Breast epithelium (tissue), 4 donors: Measurements from ENCODE around the gene PEAK1. TPM values are rescaled to one million over a fixed set of nuclear protein-coding genes. Genes with fewer than 3 reads are reported as not detected.

Experiments
- DNase-seq, 2 donors: peaks; one replicate each; pipeline ENCODE4 v3.0.0-alpha.2; 2019; ENCODE audit warnings: low spot score in 2 of 2
- H3K27ac ChIP-seq, 2 donors: fragments of 200-600 bp; sonication (generic) in 1 of 2; one replicate each; pipeline ENCODE4 v1.5.1; 2016 to 2019; ENCODE audit warnings: mild to moderate bottlenecking in 1 of 2
- H3K27me3 ChIP-seq, 2 donors: fragments of 200-600 bp; sonication (generic) in 1 of 2; one replicate each; pipeline versions ENCODE4 v1.5.1 to v1.6.0; 2017 to 2019; ENCODE audit warnings: control low read depth in 1 of 2, mild to moderate bottlenecking in 1 of 2
- H3K36me3 ChIP-seq: fragments of 200-600 bp; one replicate; pipeline ENCODE4 v1.5.1; 2019
- H3K4me1 ChIP-seq, 2 donors: fragments of 200-600 bp; sonication (generic); one replicate each; pipeline ENCODE4 v1.5.1; 2016 to 2019; ENCODE audit warnings: control low read depth in 1 of 2
- H3K4me3 ChIP-seq, 3 donors: fragments of 200-600 bp; sonication (generic); 1 replicate in 2 of 3; 2 replicates in 1 of 3; pipeline ENCODE4 v1.5.1; 2016 to 2019; ENCODE audit warnings: mild to moderate bottlenecking in 3 of 3, moderate library complexity in 2 of 3
- H3K9me3 ChIP-seq, 2 donors: fragments of 200-600 bp; sonication (generic) in 1 of 2; one replicate each; pipeline ENCODE4 v1.5.1; 2016 to 2019; ENCODE audit warnings: control low read depth in 1 of 2
- POLR2A ChIP-seq: fragments of 450-650 bp; IDR thresholded peaks from one replicate; pipeline ENCODE4 v1.6.1; 2016; ENCODE audit warnings: antibody characterized with exemption, mild to moderate bottlenecking, moderate library complexity
- POLR2AphosphoS5 ChIP-seq, 3 donors: sonication (generic); formaldehyde crosslinking; IDR thresholded peaks; one replicate each; pipeline ENCODE4 v1.6.1; 2017; ENCODE audit warnings: antibody characterized with exemption in 3 of 3
- intact Hi-C: fragments of 100-400 bp; cut with DNase I; formaldehyde crosslinking; loops from one replicate; pipeline ENCODE4 v1.15.1; 2023; ENCODE audit warnings: low total_unique reads
- total RNA-seq, 3 donors: library from RNA; depleted of rRNA; stranded (reverse); fragments of >200 nt; gene quantifications; one replicate each; pipeline ENCODE4 v1.1.0, GENCODE V29; 2016
- TF ChIP-seq, protein P1 (sequence below), 3 donors: fragments of 450-650 bp; IDR thresholded peaks; one replicate each; pipeline ENCODE4 v1.5.1; 2016 to 2017; ENCODE audit warnings: antibody characterized with exemption in 3 of 3, mild to moderate bottlenecking in 3 of 3, moderate library complexity in 3 of 3

PEAK1 gene
- total RNA-seq, 3 donors from 2014 or later, result 48.5 to 99.5 (median 55.2) TPM

- TF ChIP-seq POLR2AphosphoS5 (IDR thresholded peaks at IDR 0.05) (no peak), POLR2A (no peak)
- TF ChIP-seq, protein P1, sequence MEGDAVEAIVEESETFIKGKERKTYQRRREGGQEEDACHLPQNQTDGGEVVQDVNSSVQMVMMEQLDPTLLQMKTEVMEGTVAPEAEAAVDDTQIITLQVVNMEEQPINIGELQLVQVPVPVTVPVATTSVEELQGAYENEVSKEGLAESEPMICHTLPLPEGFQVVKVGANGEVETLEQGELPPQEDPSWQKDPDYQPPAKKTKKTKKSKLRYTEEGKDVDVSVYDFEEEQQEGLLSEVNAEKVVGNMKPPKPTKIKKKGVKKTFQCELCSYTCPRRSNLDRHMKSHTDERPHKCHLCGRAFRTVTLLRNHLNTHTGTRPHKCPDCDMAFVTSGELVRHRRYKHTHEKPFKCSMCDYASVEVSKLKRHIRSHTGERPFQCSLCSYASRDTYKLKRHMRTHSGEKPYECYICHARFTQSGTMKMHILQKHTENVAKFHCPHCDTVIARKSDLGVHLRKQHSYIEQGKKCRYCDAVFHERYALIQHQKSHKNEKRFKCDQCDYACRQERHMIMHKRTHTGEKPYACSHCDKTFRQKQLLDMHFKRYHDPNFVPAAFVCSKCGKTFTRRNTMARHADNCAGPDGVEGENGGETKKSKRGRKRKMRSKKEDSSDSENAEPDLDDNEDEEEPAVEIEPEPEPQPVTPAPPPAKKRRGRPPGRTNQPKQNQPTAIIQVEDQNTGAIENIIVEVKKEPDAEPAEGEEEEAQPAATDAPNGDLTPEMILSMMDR (IDR thresholded peaks at IDR 0.05), result no peak
- H3K9me3 ChIP-seq, result no peaks in the 10 kb centered on the region
- intact Hi-C loops, result no loop called here
- H3K27ac ChIP-seq, result no peak overlapping the region
- DNase-seq, result no peak
- H3K27me3 ChIP-seq, result no peaks in the 10 kb centered on the region
- H3K4me3 ChIP-seq, result no peak overlapping the region
- no peaks in the 10 kb centered on the region for H3K36me3 ChIP-seq
- H3K4me1 ChIP-seq, result no peaks in the 10 kb centered on the region
Measured at GRCh38 chr15:77221708-77222107, 198.2 kb downstream of the PEAK1 start.

GRCh38 chr15:77221174-77221573, 198.7 kb downstream of the PEAK1 start:
- Histone ChIP-seq H3K4me1 (no peaks in the 10 kb centered on the region), H3K36me3 (no peaks in the 10 kb centered on the region), H3K4me3 (no peak overlapping the region), H3K27me3 (no peaks in the 10 kb centered on the region), H3K27ac (no peak overlapping the region), H3K9me3 (no peaks in the 10 kb centered on the region)
- intact Hi-C loops, result no loop called here
- DNase-seq, result no peak
- TF ChIP-seq POLR2A (no peak), POLR2AphosphoS5 (IDR thresholded peaks at IDR 0.05) (no peak)
- TF ChIP-seq, protein P1 (IDR thresholded peaks at IDR 0.05), result no peak

DNA sequence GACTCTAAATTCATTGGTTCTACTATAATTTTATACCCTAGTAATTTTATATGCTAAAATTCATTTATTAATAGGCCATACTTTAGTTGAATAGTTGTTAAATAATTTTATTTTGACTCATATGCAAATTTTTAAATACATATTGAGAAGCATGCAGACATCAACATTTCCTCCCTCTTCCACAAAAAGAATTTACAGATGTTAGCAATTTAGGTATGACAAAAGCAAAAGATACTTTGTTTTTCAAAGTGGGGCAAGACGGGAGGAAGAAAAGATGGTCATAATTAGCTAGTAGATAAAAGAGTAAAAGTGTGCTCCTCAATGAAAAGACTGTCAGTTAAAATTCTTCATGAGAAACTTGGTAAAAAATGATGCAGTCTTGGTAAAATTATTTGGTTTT, 200.1 kb downstream of the PEAK1 start:
- intact Hi-C loops, result no loop called here
- DNase-seq, result no peak
- Histone ChIP-seq H3K4me1 (no peaks in the 10 kb centered on the region), H3K27ac (no peak overlapping the region), H3K27me3 (no peaks in the 10 kb centered on the region), H3K4me3 (no peak overlapping the region), H3K9me3 (no peaks in the 10 kb centered on the region), H3K36me3 (no peaks in the 10 kb centered on the region)
- TF ChIP-seq POLR2AphosphoS5 (IDR thresholded peaks at IDR 0.05), result no peak
- no peak for TF ChIP-seq POLR2A
- TF ChIP-seq, protein P1 (IDR thresholded peaks at IDR 0.05), result no peak

DNA sequence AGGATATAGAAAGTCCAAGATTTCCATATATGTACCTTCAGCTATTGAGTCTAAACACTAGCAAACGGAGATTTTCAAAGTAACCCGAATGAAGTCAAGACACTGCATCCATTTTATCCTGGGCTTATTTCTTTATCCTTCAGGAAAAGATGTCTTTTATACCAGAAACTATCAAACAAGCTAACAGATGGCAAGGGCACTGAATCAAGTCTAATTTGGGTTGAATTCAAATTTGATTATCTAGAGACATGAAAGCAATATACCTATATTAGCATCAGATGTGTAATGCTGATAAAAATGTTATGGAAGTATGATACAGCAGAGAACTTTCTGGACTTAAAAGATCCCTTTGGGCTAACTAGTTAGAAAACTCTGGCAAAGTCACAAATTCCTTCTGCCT, 210.7 kb downstream of the PEAK1 start:
- H3K4me1 ChIP-seq, result no peaks in the 10 kb centered on the region
- no peaks in the 10 kb centered on the region for H3K36me3 ChIP-seq
- no peaks in the 10 kb centered on the region for H3K27me3 ChIP-seq
- intact Hi-C loops, result no loop called here
- H3K4me3 ChIP-seq, result no peak overlapping the region
- no peaks in the 10 kb centered on the region for H3K9me3 ChIP-seq
- DNase-seq, result no peak
- no peak overlapping the region for H3K27ac ChIP-seq
- TF ChIP-seq POLR2AphosphoS5 (IDR thresholded peaks at IDR 0.05) (no peak), POLR2A (no peak)
- TF ChIP-seq, protein P1 (IDR thresholded peaks at IDR 0.05), result no peak

- intact Hi-C loops, result no loop called here
- no peaks in the 10 kb centered on the region for H3K4me1 ChIP-seq
Measured at GRCh38 chr15:77208241-77208640, 211.7 kb downstream of the PEAK1 start.

More at GRCh38 chr15:77208241-77208640, 211.7 kb downstream of the PEAK1 start:
- H3K27me3 ChIP-seq, result no peaks in the 10 kb centered on the region
- no peak for TF ChIP-seq POLR2A
- TF ChIP-seq, protein P1 (IDR thresholded peaks at IDR 0.05), result no peak
- TF ChIP-seq POLR2AphosphoS5 (IDR thresholded peaks at IDR 0.05), result no peak
- H3K4me3 ChIP-seq, result no peak overlapping the region
- no peaks in the 10 kb centered on the region for H3K9me3 ChIP-seq
- H3K36me3 ChIP-seq, result no peaks in the 10 kb centered on the region
- no peak for DNase-seq
- no peak overlapping the region for H3K27ac ChIP-seq
